Measurements from ENCODE around the gene IKZF2.

Gene IKZF2

DNA sequence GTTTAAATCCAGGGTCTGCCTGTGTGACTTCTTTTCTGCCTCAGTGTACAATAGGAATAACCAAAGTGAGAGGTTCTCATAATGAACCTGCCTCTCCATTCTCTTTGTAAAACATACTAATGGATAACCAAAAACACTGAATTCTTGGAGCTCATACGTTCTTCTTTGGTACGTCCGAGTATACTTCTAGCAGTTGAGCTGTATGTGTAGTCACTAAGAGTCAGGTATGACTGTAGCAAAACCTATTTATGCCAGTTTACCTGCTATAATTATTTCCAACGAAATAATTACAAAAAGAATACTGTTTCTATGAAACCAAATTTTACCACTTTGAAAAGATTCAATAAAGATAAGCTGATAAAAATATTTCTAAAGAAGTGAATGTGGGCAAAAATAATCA lies 109.2 kb downstream of the IKZF2 start:
- H3K4me1 ChIP-seq (ENCODE audit: insufficient read depth, poor library complexity, severe bottlenecking), result peaks cover 6% of the 10 kb centered on the region
- H3K4me3 ChIP-seq (ENCODE audit: severe bottlenecking), result no peak overlapping the region
- DNase-seq (ENCODE audit: low spot score) (no peak), ATAC-seq (ENCODE audit: low read depth) (no peak)
- no peak overlapping the region for H3K27ac ChIP-seq (ENCODE audit: poor library complexity, severe bottlenecking)
- no peaks in the 10 kb centered on the region for H3K27me3 ChIP-seq (ENCODE audit: insufficient read depth, poor library complexity, severe bottlenecking)
- TF ChIP-seq, protein P1, sequence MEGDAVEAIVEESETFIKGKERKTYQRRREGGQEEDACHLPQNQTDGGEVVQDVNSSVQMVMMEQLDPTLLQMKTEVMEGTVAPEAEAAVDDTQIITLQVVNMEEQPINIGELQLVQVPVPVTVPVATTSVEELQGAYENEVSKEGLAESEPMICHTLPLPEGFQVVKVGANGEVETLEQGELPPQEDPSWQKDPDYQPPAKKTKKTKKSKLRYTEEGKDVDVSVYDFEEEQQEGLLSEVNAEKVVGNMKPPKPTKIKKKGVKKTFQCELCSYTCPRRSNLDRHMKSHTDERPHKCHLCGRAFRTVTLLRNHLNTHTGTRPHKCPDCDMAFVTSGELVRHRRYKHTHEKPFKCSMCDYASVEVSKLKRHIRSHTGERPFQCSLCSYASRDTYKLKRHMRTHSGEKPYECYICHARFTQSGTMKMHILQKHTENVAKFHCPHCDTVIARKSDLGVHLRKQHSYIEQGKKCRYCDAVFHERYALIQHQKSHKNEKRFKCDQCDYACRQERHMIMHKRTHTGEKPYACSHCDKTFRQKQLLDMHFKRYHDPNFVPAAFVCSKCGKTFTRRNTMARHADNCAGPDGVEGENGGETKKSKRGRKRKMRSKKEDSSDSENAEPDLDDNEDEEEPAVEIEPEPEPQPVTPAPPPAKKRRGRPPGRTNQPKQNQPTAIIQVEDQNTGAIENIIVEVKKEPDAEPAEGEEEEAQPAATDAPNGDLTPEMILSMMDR (IDR thresholded peaks at IDR 0.05; ENCODE audit: poor library complexity, severe bottlenecking), result no peak
- no peaks in the 10 kb centered on the region for H3K9me3 ChIP-seq (ENCODE audit: severe bottlenecking)
- peaks cover 6% of the 10 kb centered on the region; the same call in 1 of the 2 replicates for H3K36me3 ChIP-seq (ENCODE audit: low read depth)

DNA sequence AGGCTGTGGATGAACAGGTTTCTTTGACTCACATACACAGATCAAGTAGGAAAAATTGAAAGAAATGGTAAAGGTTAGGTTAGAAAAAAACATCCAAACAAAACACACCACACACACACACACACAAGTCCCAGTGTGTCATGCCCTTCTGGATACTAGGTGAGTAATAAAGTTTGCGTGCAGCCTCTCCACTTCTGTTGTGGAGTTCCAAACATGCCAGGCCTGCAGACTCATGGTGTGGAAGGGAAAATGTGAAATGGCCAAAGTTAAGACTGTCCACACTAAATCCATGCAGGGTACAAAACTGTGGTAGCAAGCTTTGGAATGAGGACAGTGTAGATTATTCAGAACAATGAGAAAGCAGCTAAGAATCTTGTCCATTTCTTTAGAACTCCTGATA lies 114.6 kb downstream of the IKZF2 start:
- Histone ChIP-seq H3K9me3 (ENCODE audit: severe bottlenecking) (no peaks in the 10 kb centered on the region), H3K27me3 (ENCODE audit: insufficient read depth, poor library complexity, severe bottlenecking) (no peaks in the 10 kb centered on the region), H3K4me1 (ENCODE audit: insufficient read depth, poor library complexity, severe bottlenecking) (peaks cover 6% of the 10 kb centered on the region), H3K4me3 (ENCODE audit: severe bottlenecking) (no peak overlapping the region), H3K27ac (ENCODE audit: poor library complexity, severe bottlenecking) (no peak overlapping the region), H3K36me3 (ENCODE audit: low read depth) (0 out of 2 replicates have a peak, but pooled peaks cover 3% of the 10 kb centered on the region)
- TF ChIP-seq, protein P1 (IDR thresholded peaks at IDR 0.05; ENCODE audit: poor library complexity, severe bottlenecking), result no peak
- no peak for DNase-seq (ENCODE audit: low spot score)
- ATAC-seq (ENCODE audit: low read depth), result no peak

- TF ChIP-seq, protein P1 (IDR thresholded peaks at IDR 0.05; ENCODE audit: poor library complexity, severe bottlenecking), result no peak
- Histone ChIP-seq H3K4me1 (ENCODE audit: insufficient read depth, poor library complexity, severe bottlenecking) (peaks cover 6% of the 10 kb centered on the region), H3K4me3 (ENCODE audit: severe bottlenecking) (no peak overlapping the region), H3K27ac (ENCODE audit: poor library complexity, severe bottlenecking) (no peak overlapping the region), H3K27me3 (ENCODE audit: insufficient read depth, poor library complexity, severe bottlenecking) (no peaks in the 10 kb centered on the region), H3K9me3 (ENCODE audit: severe bottlenecking) (no peaks in the 10 kb centered on the region), H3K36me3 (ENCODE audit: low read depth) (0 out of 2 replicates have a peak, but pooled peaks cover 3% of the 10 kb centered on the region)
- DNase-seq (ENCODE audit: low spot score) (no peak), ATAC-seq (ENCODE audit: low read depth) (no peak)
Observed at GRCh38 chr2:213034585-213034984, 116.8 kb downstream of the IKZF2 start.

DNA sequence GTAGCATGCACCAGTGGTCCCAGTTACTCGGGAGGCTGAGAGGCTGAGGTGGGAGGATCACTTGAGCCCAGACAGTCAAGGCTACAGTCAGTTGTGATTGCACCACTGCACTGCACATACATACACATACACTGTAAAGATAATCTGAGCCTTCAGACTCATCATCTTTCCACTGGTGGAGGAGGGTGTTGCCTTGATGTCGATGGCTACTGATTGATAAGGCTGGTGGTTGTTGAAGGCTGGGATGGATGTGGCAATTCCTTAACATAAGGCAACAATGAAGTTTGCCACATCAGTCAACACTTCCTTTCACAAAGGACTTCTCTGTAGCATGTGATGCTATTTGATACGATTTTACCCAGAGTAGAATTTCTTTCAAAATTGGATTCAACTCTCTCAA lies 118.8 kb downstream of the IKZF2 start:
- Histone ChIP-seq H3K4me1 (ENCODE audit: insufficient read depth, poor library complexity, severe bottlenecking) (no peaks in the 10 kb centered on the region), H3K36me3 (ENCODE audit: low read depth) (0 out of 2 replicates have a peak, but pooled peaks cover 3% of the 10 kb centered on the region)
- ATAC-seq (ENCODE audit: low read depth), result no peak

GRCh38 chr2:213022987-213023386 lies 128.4 kb downstream of the IKZF2 start:
- H3K27ac ChIP-seq (ENCODE audit: poor library complexity, severe bottlenecking), result no peak overlapping the region

More for the DNA sequence above, 118.8 kb downstream of the IKZF2 start:
- no peak overlapping the region for H3K27ac ChIP-seq (ENCODE audit: poor library complexity, severe bottlenecking)
- DNase-seq (ENCODE audit: low spot score), result no peak
- TF ChIP-seq, protein P1 (IDR thresholded peaks at IDR 0.05; ENCODE audit: poor library complexity, severe bottlenecking), result no peak
- no peak overlapping the region for H3K4me3 ChIP-seq (ENCODE audit: severe bottlenecking)
- no peaks in the 10 kb centered on the region for H3K9me3 ChIP-seq (ENCODE audit: severe bottlenecking)
- no peaks in the 10 kb centered on the region for H3K27me3 ChIP-seq (ENCODE audit: insufficient read depth, poor library complexity, severe bottlenecking)

More at GRCh38 chr2:213022987-213023386, 128.4 kb downstream of the IKZF2 start:
- TF ChIP-seq, protein P1 (IDR thresholded peaks at IDR 0.05; ENCODE audit: poor library complexity, severe bottlenecking), result no peak
- ATAC-seq (ENCODE audit: low read depth) (no peak), DNase-seq (ENCODE audit: low spot score) (no peak)
- H3K4me3 ChIP-seq (ENCODE audit: severe bottlenecking), result no peak overlapping the region
- H3K36me3 ChIP-seq (ENCODE audit: low read depth), result peaks cover 11% of the 10 kb centered on the region; the same call in 1 of the 2 replicates
- H3K4me1 ChIP-seq (ENCODE audit: insufficient read depth, poor library complexity, severe bottlenecking), result no peaks in the 10 kb centered on the region
- H3K9me3 ChIP-seq (ENCODE audit: severe bottlenecking), result no peaks in the 10 kb centered on the region
- H3K27me3 ChIP-seq (ENCODE audit: insufficient read depth, poor library complexity, severe bottlenecking), result no peaks in the 10 kb centered on the region
